ENCODE results near the gene PRKACB.

Gene PRKACB

DNA sequence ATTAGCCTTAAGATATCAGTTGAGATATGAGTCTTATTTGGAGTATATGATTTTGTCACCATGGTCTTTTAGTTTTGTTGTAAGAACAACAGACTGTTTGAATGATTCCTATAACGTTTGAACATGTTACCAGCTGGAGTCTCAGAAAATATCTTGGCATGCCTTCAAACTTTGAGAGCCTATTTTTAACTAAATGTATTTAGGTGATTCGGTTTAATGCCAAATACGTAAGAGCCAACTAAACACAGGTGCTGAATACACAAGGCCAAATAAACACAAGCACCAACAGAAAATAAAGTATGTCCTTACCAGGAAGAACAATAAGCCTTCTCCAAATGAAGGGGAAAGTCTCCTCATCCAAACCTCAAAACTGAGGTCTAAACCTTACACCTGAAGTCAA, 48.6 kb downstream of the PRKACB start:
- Histone ChIP-seq H3K4me2 (ENCODE audit: low read depth, low read length, poor library complexity, severe bottlenecking) (no peak overlapping the region), H3K36me3 (ENCODE audit: low read length) (peaks cover 86% of the 10 kb centered on the region), H3K27ac (ENCODE audit: low read depth, low read length) (no peak overlapping the region), H2AFZ (ENCODE audit: low read depth, low read length, severe bottlenecking) (no peak overlapping the region), H3K4me3 (ENCODE audit: insufficient read depth, low read length, poor library complexity, severe bottlenecking) (no peak overlapping the region), H3K9ac (ENCODE audit: low read length) (no peak overlapping the region), H4K20me1 (ENCODE audit: low read depth, low read length) (no peaks in the 10 kb centered on the region), H3K9me2 (replicated peaks; ENCODE audit: insufficient read depth, low read length) (no peaks in the 10 kb centered on the region), H3F3A (ENCODE audit: insufficient read depth) (no peaks in the 10 kb centered on the region; the same call in 1 of the 2 replicates), H3K27me3 (ENCODE audit: low read length) (no peaks in the 10 kb centered on the region), H3K79me2 (ENCODE audit: insufficient read depth, low read length) (no peaks in the 10 kb centered on the region), H3K9me3 (ENCODE audit: insufficient read depth, low read length) (peaks cover 14% of the 10 kb centered on the region; the same call in 1 of the 2 replicates)
- TF ChIP-seq EZH2phosphoT487 (conservative IDR thresholded peaks at IDR 0.05; ENCODE audit: low read length), result no peak
- TF ChIP-seq, protein P1, sequence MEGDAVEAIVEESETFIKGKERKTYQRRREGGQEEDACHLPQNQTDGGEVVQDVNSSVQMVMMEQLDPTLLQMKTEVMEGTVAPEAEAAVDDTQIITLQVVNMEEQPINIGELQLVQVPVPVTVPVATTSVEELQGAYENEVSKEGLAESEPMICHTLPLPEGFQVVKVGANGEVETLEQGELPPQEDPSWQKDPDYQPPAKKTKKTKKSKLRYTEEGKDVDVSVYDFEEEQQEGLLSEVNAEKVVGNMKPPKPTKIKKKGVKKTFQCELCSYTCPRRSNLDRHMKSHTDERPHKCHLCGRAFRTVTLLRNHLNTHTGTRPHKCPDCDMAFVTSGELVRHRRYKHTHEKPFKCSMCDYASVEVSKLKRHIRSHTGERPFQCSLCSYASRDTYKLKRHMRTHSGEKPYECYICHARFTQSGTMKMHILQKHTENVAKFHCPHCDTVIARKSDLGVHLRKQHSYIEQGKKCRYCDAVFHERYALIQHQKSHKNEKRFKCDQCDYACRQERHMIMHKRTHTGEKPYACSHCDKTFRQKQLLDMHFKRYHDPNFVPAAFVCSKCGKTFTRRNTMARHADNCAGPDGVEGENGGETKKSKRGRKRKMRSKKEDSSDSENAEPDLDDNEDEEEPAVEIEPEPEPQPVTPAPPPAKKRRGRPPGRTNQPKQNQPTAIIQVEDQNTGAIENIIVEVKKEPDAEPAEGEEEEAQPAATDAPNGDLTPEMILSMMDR (IDR thresholded peaks at IDR 0.05; ENCODE audit: insufficient read depth, low read length, poor library complexity, severe bottlenecking), result no peak

DNA sequence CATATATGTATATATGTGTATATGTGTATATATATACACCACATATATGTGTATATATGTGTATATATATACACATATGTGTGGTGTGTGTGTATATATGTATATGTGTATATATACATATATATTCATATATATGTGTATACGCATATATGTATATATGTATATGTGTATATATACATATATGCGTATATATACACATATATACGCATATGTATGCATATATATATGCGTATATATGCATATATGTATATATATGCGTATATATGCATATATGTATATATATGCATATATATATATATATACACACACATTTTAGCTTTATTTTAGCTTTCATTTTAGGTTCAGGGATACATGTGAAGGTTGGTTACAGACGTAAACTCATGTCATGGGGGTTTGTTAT, 54.8 kb downstream of the PRKACB start:
- no peak for TF ChIP-seq EZH2phosphoT487 (conservative IDR thresholded peaks at IDR 0.05; ENCODE audit: low read length)
- TF ChIP-seq, protein P1 (IDR thresholded peaks at IDR 0.05; ENCODE audit: insufficient read depth, low read length, poor library complexity, severe bottlenecking), result no peak

DNA sequence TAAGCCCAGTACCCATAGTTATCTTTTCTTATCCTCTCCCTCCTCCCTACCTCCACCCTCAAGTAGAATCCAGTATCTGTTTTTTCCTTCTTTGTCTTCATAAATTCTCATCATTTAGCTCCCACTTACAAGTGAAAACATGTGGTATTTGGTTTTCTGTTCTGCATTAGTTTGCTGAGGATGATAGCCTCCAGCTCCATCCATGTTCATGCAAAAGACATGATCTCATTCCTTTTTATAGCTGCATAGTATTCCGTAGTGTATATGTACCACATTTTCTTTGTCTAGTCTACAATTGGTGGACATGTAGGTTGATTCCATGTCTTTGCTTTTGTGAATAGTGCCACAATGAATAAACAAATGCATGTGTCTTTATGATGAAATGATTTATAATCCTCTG, 55.2 kb downstream of the PRKACB start:
- Histone ChIP-seq H3K36me3 (ENCODE audit: low read length) (peaks cover 56% of the 10 kb centered on the region), H2AFZ (ENCODE audit: low read depth, low read length, severe bottlenecking) (no peak overlapping the region)
- TF ChIP-seq EZH2phosphoT487 (conservative IDR thresholded peaks at IDR 0.05; ENCODE audit: low read length), result no peak
- TF ChIP-seq, protein P1 (IDR thresholded peaks at IDR 0.05; ENCODE audit: insufficient read depth, low read length, poor library complexity, severe bottlenecking), result no peak

More for the DNA sequence above, 54.8 kb downstream of the PRKACB start:
- Histone ChIP-seq H2AFZ (ENCODE audit: low read depth, low read length, severe bottlenecking) (no peak overlapping the region), H3F3A (ENCODE audit: insufficient read depth) (no peaks in the 10 kb centered on the region; the same call in 1 of the 2 replicates), H3K9ac (ENCODE audit: low read length) (no peak overlapping the region), H3K9me2 (replicated peaks; ENCODE audit: insufficient read depth, low read length) (no peaks in the 10 kb centered on the region), H3K27me3 (ENCODE audit: low read length) (no peaks in the 10 kb centered on the region), H3K4me3 (ENCODE audit: insufficient read depth, low read length, poor library complexity, severe bottlenecking) (no peak overlapping the region), H3K79me2 (ENCODE audit: insufficient read depth, low read length) (no peaks in the 10 kb centered on the region), H3K27ac (ENCODE audit: low read depth, low read length) (no peak overlapping the region), H4K20me1 (ENCODE audit: low read depth, low read length) (no peaks in the 10 kb centered on the region), H3K36me3 (ENCODE audit: low read length) (peaks cover 60% of the 10 kb centered on the region), H3K4me2 (ENCODE audit: low read depth, low read length, poor library complexity, severe bottlenecking) (no peak overlapping the region), H3K9me3 (ENCODE audit: insufficient read depth, low read length) (no peaks in the 10 kb centered on the region)

More for the DNA sequence above, 55.2 kb downstream of the PRKACB start:
- no peak overlapping the region for H3K4me3 ChIP-seq (ENCODE audit: insufficient read depth, low read length, poor library complexity, severe bottlenecking)
- no peak overlapping the region for H3K4me2 ChIP-seq (ENCODE audit: low read depth, low read length, poor library complexity, severe bottlenecking)
- H3K9me3 ChIP-seq (ENCODE audit: insufficient read depth, low read length), result no peaks in the 10 kb centered on the region
- H3K27ac ChIP-seq (ENCODE audit: low read depth, low read length), result no peak overlapping the region
- no peaks in the 10 kb centered on the region for H4K20me1 ChIP-seq (ENCODE audit: low read depth, low read length)
- no peaks in the 10 kb centered on the region for H3K79me2 ChIP-seq (ENCODE audit: insufficient read depth, low read length)
- H3K9ac ChIP-seq (ENCODE audit: low read length), result no peak overlapping the region
- H3K27me3 ChIP-seq (ENCODE audit: low read length), result no peaks in the 10 kb centered on the region
- no peaks in the 10 kb centered on the region; the same call in 1 of the 2 replicates for H3F3A ChIP-seq (ENCODE audit: insufficient read depth)
- no peaks in the 10 kb centered on the region for H3K9me2 ChIP-seq (replicated peaks; ENCODE audit: insufficient read depth, low read length)

Data from SU-DHL-6 (cell line).